HG03354 (cell line): Measurements from ENCODE around the gene TUBB2B.
"Not testable (repeated sequence)": the region's sequence is repeated elsewhere in the genome, so short reads cannot be mapped to it uniquely, and the experiment has no call there.

ENCODE experiments used
- ATAC-seq: cut with Tn5 transposase; IDR thresholded peaks from one replicate; pipeline ENCODE4 v1.9.1; 2021; ENCODE audit warnings: mild to moderate bottlenecking; ENCODE audit not compliant: unreplicated experiment, poor library complexity, severe bottlenecking

Gene TUBB2B

GRCh38 chr6:3258720-3259490, 31.5 kb upstream of the TUBB2B start, which contains the start of gene PSMG4:
PSMG4 (plus strand) TSS chr6:3258947; CDS start chr6:3259023, 76 bp downstream.
- peak; percentile 78 for ATAC-seq

GRCh38 chr6:3258201-3258600, 30.7 kb upstream of the TUBB2B start:
- no peak for ATAC-seq

- no peak for ATAC-seq
Measured at GRCh38 chr6:3253597-3253961, 26.1 kb upstream of the TUBB2B start.

- no peak for ATAC-seq
Measured at GRCh38 chr6:3252861-3253596, 25.6 kb upstream of the TUBB2B start.

- no peak for ATAC-seq
Measured at GRCh38 chr6:3252369-3252768, 24.9 kb upstream of the TUBB2B start.

GRCh38 chr6:3251462-3252314, 24.2 kb upstream of the TUBB2B start:
- ATAC-seq = peak; percentile 91

- ATAC-seq = no peak
Measured at GRCh38 chr6:3250231-3250675, 22.8 kb upstream of the TUBB2B start.

- ATAC-seq = no peak
Measured at GRCh38 chr6:3249821-3250220, 22.4 kb upstream of the TUBB2B start.

GRCh38 chr6:3247255-3248146, 20.0 kb upstream of the TUBB2B start:
- ATAC-seq = no peak

- ATAC-seq = no peak
Measured at GRCh38 chr6:3245216-3245615, 17.8 kb upstream of the TUBB2B start.

- not testable (repeated sequence) for ATAC-seq
Measured at GRCh38 chr6:3244832-3245161, 17.3 kb upstream of the TUBB2B start.

- ATAC-seq = no peak
Measured at GRCh38 chr6:3244003-3244831, 16.8 kb upstream of the TUBB2B start.

- no peak for ATAC-seq
Measured at GRCh38 chr6:3242768-3243167, 15.3 kb upstream of the TUBB2B start.

- ATAC-seq = not testable (repeated sequence)
Measured at GRCh38 chr6:3241745-3242144, 14.3 kb upstream of the TUBB2B start.

- no peak for ATAC-seq
Measured at GRCh38 chr6:3240595-3240994, 13.1 kb upstream of the TUBB2B start.

GRCh38 chr6:3239110-3239830, 11.8 kb upstream of the TUBB2B start:
- ATAC-seq = no peak

- ATAC-seq = no peak
Measured at GRCh38 chr6:3237761-3238662, 10.6 kb upstream of the TUBB2B start.
